CD4-positive, alpha-beta memory T cell (primary cell): Measurements from ENCODE around the gene RBM19. TPM values are rescaled to one million over a fixed set of nuclear protein-coding genes. Genes with fewer than 3 reads are reported as not detected.
"Not testable (repeated sequence)": the region's sequence is repeated elsewhere in the genome, so short reads cannot be mapped to it uniquely, and the experiment has no call there.

Source experiments
- CTCF ChIA-PET: fragments of 350-600 bp; sonication (Branson Sonifier 250); formaldehyde crosslinking; loops from one replicate; lab custom pipeline; 2021; ENCODE audit warnings: inconsistent platforms; ENCODE audit not compliant: partially characterized antibody; lab: Charles Lee
- POLR2A ChIA-PET: fragments of 350-600 bp; sonication (Branson Sonifier 250); formaldehyde crosslinking; loops from one replicate; lab custom pipeline; 2021; ENCODE audit not compliant: partially characterized antibody; lab: Charles Lee
- DNase-seq, 5 donors: peaks; one replicate each; pipeline versions ENCODE4 v3.0.0 to v3.0.0-alpha.2; 2020 to 2022; ENCODE audit warnings: mixed read lengths in 1 of 5
- H3K27ac ChIP-seq: one replicate; pipeline ENCODE4 v1.7.0; 2013; ENCODE audit warnings: low read depth, low read length
- H3K27me3 ChIP-seq: 2 replicates; pipeline ENCODE4 v1.7.0; 2013; ENCODE audit warnings: mild to moderate bottlenecking, low read length, moderate library complexity; ENCODE audit not compliant: insufficient read depth
- H3K36me3 ChIP-seq: 2 replicates; pipeline ENCODE4 v1.7.0; 2013; ENCODE audit warnings: mild to moderate bottlenecking, low read length, moderate library complexity; ENCODE audit not compliant: insufficient read depth
- H3K4me1 ChIP-seq: 2 replicates; pipeline ENCODE4 v1.7.0; 2013; ENCODE audit warnings: mild to moderate bottlenecking, low read length, moderate library complexity; ENCODE audit not compliant: insufficient read depth
- H3K4me3 ChIP-seq, 2 donors: one replicate each; pipeline ENCODE4 v1.7.0; 2013; ENCODE audit warnings: low read length in 2 of 2, mild to moderate bottlenecking in 1 of 2
- H3K9me3 ChIP-seq, 2 donors: one replicate each; pipeline ENCODE4 v1.7.0; 2013; ENCODE audit warnings: low read length in 2 of 2, control low read depth in 1 of 2; ENCODE audit not compliant: control insufficient read depth in 1 of 2
- H3K27ac Mint-ChIP-seq, 7 donors: one replicate each; pipeline ENCODE4 v1.8.0; 2020 to 2021; ENCODE audit warnings: mixed read lengths in 7 of 7, mild to moderate bottlenecking in 6 of 7, inconsistent platforms in 3 of 7, moderate library complexity in 3 of 7
- H3K27me3 Mint-ChIP-seq, 2 donors: one replicate each; pipeline ENCODE4 v1.8.0; 2020 to 2021; ENCODE audit warnings: mixed read lengths in 2 of 2
- H3K36me3 Mint-ChIP-seq, 2 donors: one replicate each; pipeline ENCODE4 v1.8.0; 2020 to 2021; ENCODE audit warnings: mixed read lengths in 2 of 2, inconsistent platforms in 1 of 2, mild to moderate bottlenecking in 1 of 2
- H3K4me1 Mint-ChIP-seq, 4 donors: one replicate each; pipeline ENCODE4 v1.8.0; 2020 to 2021; ENCODE audit warnings: mixed read lengths in 4 of 4, mild to moderate bottlenecking in 1 of 4
- H3K4me3 Mint-ChIP-seq, 8 donors: one replicate each; pipeline ENCODE4 v1.8.0; 2020 to 2021; ENCODE audit warnings: mixed read lengths in 8 of 8, mild to moderate bottlenecking in 7 of 8, moderate library complexity in 6 of 8, inconsistent platforms in 3 of 8
- H3K9me3 Mint-ChIP-seq, 8 donors: one replicate each; pipeline ENCODE4 v1.8.0; 2020 to 2021; ENCODE audit warnings: mixed read lengths in 8 of 8, mild to moderate bottlenecking in 5 of 8, inconsistent platforms in 3 of 8, moderate library complexity in 1 of 8
- intact Hi-C: fragments of 100-400 bp; cut with micrococcal nuclease; formaldehyde crosslinking; loops from one replicate; pipeline ENCODE4 v1.15.1; 2023
- polyA plus RNA-seq, 2 donors: library from polyadenylated mRNA; unstranded; fragments of 300-500 nt; fragmentation: Illumina TruSeq; gene quantifications; one replicate each; pipeline ENCODE4 v1.2.3, GENCODE V29; 2021
- total RNA-seq, 2 experiments: library from RNA; stranded (reverse); gene quantifications; one replicate each; pipeline ENCODE4 v1.2.3, GENCODE V29; 2021

RBM19 gene
- total and polyA plus RNA-seq, 4 experiments from 2014 or later = 2.9 to 78.4 (median 42.4) TPM

DNA sequence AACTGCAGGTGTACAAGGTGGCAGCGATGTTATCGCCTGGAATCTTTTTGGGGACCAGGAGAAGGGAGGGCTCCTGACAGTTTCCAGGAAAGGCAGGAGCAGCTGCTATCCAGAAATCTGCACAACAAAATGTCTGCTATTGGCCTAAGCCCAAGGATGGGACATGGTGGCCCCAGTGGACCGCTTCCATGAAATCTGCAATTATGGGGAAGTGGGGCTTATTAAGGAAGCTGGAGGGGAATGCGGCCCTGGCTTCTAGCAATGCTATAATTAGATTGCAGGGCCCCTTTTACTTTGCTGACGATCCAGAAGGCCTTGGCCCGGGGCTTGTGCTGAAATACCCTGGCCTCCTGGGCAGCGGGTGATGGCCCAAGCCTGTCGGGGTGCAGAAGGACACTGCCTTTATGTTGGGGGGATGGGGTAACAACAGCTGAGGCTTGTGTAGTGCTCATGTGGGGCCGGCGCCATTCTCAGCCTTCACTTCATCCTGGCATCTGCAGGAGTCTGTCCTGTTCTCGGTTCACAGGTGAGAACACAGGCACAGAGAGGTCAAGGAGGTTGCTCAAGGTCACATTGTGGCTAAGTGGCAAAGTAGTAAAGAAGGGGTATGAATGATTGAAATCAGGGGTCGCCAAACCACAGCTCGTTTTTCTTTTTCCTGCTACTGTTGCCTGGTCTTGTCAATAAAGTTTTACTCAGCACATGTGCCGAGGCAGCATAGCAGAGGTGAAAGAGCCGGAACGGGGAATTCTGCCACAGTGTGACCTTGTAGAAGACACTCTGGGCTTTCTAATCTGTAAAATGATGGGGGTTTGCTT is 153.5 kb downstream of the RBM19 start:
- H3K4me3 ChIP-seq = no peak overlapping the region
- Mint-ChIP-seq H3K27ac (no peak overlapping the region), H3K4me1 (no peaks in the 10 kb centered on the region), H3K4me3 (no peak overlapping the region), H3K36me3 (peaks cover 34 to 50% of the 10 kb centered on the region in 2 donors), H3K9me3 (peaks cover 0 to 15% (median 3%) of the 10 kb centered on the region in 8 donors), H3K27me3 (no peaks in the 10 kb centered on the region)
- no peak for DNase-seq
- H3K36me3 ChIP-seq = no peaks in the 10 kb centered on the region
- intact Hi-C loops = no loop called here
- no peaks in the 10 kb centered on the region for H3K4me1 ChIP-seq
- CTCF ChIA-PET = no interaction called here
- POLR2A ChIA-PET = no interaction called here
- H3K9me3 ChIP-seq = no peaks in the 10 kb centered on the region
- H3K27ac ChIP-seq = no peak overlapping the region
- H3K27me3 ChIP-seq = no peaks in the 10 kb centered on the region

DNA sequence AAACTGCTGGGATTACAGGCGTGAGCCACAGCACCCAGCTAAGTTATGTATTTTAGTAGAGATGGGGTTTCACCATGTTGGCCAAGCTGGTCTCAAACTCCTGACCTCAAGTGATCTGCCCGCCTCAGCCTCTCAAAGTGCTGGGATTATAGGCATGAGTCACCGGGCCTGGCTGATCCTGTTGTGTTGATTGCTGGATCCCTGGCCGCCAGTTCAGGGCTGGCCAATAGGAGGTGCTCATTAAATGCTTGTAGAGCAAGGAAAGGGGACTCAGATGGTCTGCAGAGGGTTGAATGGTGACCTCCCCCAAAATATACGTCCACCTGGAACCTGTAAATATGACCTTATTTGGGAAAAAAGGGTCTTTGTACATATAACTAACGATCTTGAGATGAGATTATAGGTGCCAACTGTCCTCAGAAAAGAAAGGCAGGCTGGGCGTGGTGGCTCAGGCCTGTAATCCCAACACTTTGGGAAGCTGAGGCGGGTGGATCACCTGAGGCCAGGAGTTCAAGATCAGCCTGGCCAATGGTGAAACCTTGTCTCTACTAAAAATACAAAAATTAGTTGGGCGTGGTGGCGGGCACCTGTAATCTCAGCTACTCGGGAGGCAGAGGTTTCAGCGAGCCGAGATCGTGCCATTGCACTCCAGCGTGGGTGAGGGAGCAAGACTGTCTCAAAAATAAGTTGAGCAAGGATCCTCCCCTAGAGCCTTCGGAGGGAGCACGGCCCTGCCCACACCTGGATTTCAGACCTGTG is 156.5 kb downstream of the RBM19 start:
- POLR2A ChIA-PET, H3K4me3 ChIP-seq, H3K4me1 ChIP-seq, H3K36me3 ChIP-seq, H3K4me1 Mint-ChIP-seq, intact Hi-C loops, H3K27me3 Mint-ChIP-seq, H3K27ac ChIP-seq, DNase-seq, CTCF ChIA-PET, H3K27me3 ChIP-seq, H3K9me3 ChIP-seq, H3K4me3 Mint-ChIP-seq, H3K27ac Mint-ChIP-seq: not testable (repeated sequence)
- H3K9me3 Mint-ChIP-seq = peaks cover 0 to 26% (median 8%) of the 10 kb centered on the region in 8 donors
- peaks cover 25 to 35% of the 10 kb centered on the region in 2 donors for H3K36me3 Mint-ChIP-seq

DNA sequence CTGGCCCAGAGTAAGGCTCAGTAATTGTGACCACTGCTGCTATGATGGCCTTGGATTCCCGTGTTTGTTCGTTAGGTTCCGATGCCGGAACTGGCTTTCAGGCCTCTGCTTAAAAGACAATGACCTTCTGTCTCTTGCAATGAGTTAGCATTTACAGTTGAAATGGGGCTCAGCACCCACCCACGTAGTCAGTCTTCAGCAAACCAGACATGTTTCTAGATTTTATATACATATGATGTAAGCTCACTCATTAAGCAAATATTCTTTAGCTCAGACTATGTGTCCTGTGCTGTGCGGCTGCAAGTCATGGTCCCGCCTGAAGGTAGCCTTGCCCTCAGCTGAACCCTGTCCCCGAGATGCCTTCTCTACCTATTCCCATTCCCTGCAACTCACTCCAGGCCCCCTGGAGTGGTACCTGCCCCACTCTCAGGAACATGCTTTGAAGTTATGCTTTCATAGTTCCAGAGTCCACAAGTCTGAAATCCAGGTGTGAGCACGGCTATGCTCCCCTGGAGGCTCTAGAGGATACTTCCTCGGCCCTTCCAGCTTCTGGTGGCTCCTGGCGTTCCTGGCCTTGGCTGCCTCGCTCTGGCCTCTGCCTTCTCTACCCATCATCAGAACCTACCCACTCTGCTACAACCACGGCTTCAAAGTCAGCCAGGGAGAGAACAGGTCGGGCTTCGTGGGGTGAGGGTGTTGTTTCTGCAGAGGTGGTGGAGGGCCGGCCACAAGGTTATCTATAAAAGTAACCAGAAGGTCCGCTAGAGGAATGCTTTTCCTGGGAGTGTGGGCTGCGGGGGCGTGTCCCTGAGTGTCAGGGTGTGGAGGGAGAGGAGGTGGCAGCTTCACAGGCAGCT is 157.8 kb downstream of the RBM19 start:
- POLR2A ChIA-PET = no interaction called here
- CTCF ChIA-PET = no interaction called here
- intact Hi-C loops = no loop called here
- no peak for DNase-seq
- H3K27ac Mint-ChIP-seq = no peak overlapping the region
- H3K27ac ChIP-seq = no peak overlapping the region
- H3K27me3 ChIP-seq = no peaks in the 10 kb centered on the region
- no peaks in the 10 kb centered on the region for H3K36me3 ChIP-seq
- H3K4me3 ChIP-seq = no peak overlapping the region
- H3K9me3 ChIP-seq = no peaks in the 10 kb centered on the region
- peaks cover 0 to 26% (median 8%) of the 10 kb centered on the region in 8 donors for H3K9me3 Mint-ChIP-seq
- H3K4me1 ChIP-seq = no peaks in the 10 kb centered on the region
- H3K4me3 Mint-ChIP-seq = no peak overlapping the region
- H3K4me1 Mint-ChIP-seq = no peaks in the 10 kb centered on the region
- H3K27me3 Mint-ChIP-seq = no peaks in the 10 kb centered on the region
- peaks cover 24 to 33% of the 10 kb centered on the region in 2 donors for H3K36me3 Mint-ChIP-seq

DNA sequence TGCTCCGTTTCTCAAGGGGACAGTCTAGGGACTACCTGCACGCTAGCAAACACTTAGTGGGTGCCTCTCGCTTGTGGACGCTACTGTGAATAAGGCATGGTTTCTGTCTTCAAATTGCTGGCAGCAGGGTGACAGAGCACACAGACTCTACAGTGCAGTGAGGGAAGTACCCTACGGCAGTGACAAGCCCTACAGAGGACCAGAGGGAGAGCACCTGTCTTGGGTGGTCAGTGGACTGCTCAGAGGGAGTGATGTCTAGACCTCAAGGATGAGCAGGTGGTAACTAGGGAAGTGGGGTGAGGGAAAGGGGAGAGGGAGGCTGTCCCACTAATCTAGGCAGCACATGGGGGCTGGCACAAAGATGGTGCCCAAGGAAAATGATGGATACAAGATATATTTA is 160.5 kb downstream of the RBM19 start:
- Mint-ChIP-seq H3K4me3 (no peak overlapping the region), H3K9me3 (peaks cover 0 to 21% (median 8%) of the 10 kb centered on the region in 8 donors), H3K27me3 (no peaks in the 10 kb centered on the region), H3K4me1 (no peaks in the 10 kb centered on the region), H3K36me3 (peaks cover 16 to 22% of the 10 kb centered on the region in 2 donors), H3K27ac (peak overlapping the region in 1 of 7 donors; percentile 79)
- ChIA-PET CTCF (no interaction called here), POLR2A (no interaction called here)
- H3K27ac ChIP-seq = no peak overlapping the region
- H3K27me3 ChIP-seq = no peaks in the 10 kb centered on the region
- intact Hi-C loops = no loop called here
- no peaks in the 10 kb centered on the region for H3K4me1 ChIP-seq
- H3K36me3 ChIP-seq = no peaks in the 10 kb centered on the region
- H3K9me3 ChIP-seq = no peaks in the 10 kb centered on the region
- no peak overlapping the region for H3K4me3 ChIP-seq
- DNase-seq = no peak

DNA sequence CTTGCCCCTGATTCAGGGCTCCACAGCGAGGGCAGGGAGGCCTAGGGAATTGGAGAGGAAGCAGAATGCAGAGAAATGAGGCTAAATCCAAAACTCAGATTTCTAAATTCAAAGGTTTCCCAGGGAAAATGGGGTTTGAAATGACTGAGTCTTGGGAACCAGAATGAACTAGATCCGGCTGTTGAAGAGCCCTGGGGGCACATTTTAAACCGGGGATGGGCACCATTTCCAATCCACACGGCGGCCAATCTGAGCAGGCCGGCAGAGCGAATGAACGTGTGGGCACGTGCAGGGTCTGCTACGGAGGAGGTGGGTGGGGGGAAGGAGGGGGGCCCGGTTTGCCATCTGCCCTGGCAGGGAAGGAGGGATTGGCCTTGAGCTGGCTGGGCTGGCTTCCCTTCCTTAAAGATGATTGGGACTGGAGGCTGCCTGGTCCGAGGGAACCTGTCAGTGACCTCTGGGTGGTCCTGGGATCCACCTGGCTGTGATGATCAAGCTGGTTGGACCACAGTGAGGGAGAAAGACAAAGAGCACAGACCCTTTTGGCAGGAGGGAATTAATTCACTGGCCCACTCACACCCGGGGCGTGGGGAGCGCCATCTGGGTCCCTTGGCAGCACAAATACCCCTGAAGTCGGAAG is 161.0 kb downstream of the RBM19 start:
- peaks cover 0 to 21% (median 8%) of the 10 kb centered on the region in 8 donors for H3K9me3 Mint-ChIP-seq
- H3K27ac Mint-ChIP-seq = peak overlapping the region in 1 of 7 donors; percentile 30
- H3K27me3 Mint-ChIP-seq = no peaks in the 10 kb centered on the region
- H3K36me3 Mint-ChIP-seq = peaks cover 13 to 22% of the 10 kb centered on the region in 2 donors
- ChIA-PET CTCF (no interaction called here), POLR2A (no interaction called here)
- DNase-seq = no peak
- H3K4me1 Mint-ChIP-seq = no peaks in the 10 kb centered on the region
- no peak overlapping the region for H3K27ac ChIP-seq
- intact Hi-C loops = no loop called here
- no peaks in the 10 kb centered on the region for H3K36me3 ChIP-seq
- no peak overlapping the region for H3K4me3 Mint-ChIP-seq
- no peak overlapping the region for H3K4me3 ChIP-seq
- no peaks in the 10 kb centered on the region for H3K27me3 ChIP-seq
- no peaks in the 10 kb centered on the region for H3K9me3 ChIP-seq
- no peaks in the 10 kb centered on the region for H3K4me1 ChIP-seq

DNA sequence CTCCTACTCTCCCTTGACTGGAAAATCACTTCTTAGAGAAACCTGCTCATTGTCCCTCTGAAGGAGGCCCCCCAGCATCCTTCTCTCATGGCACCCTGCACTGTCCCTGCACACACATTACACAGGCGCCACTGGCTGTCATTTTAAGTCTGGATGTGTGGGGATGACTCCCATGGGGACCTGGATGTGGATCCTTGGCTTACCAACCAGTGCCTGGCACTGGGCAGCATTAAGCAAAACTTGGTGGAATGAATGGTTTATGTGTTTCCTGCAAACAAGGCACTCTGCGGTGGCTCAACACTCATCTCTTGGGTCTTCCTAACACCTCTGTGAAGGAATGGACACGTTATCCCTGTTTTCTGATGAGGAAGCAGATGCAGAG is 162.4 kb downstream of the RBM19 start:
- Histone ChIP-seq H3K4me1 (no peaks in the 10 kb centered on the region), H3K36me3 (no peaks in the 10 kb centered on the region), H3K27me3 (no peaks in the 10 kb centered on the region), H3K9me3 (no peaks in the 10 kb centered on the region), H3K27ac (no peak overlapping the region), H3K4me3 (no peak overlapping the region)
- Mint-ChIP-seq H3K4me3 (peak overlapping the region in 1 of 8 donors; percentile 8), H3K4me1 (no peaks in the 10 kb centered on the region), H3K27ac (peak overlapping the region in 1 of 7 donors; percentile 47), H3K27me3 (no peaks in the 10 kb centered on the region), H3K36me3 (peaks cover 12 to 19% of the 10 kb centered on the region in 2 donors), H3K9me3 (peaks cover 0 to 21% (median 8%) of the 10 kb centered on the region in 8 donors)
- intact Hi-C loops = no loop called here
- ChIA-PET CTCF (no interaction called here), POLR2A (no interaction called here)
- no peak for DNase-seq
